RWPE1 (cell line): Measurements from ENCODE around the gene TMEM60.
A peak's percentile ranks its signal among the peaks of the same experiment; 100 is the strongest.

Experiments used
- CTCF ChIA-PET: fragments of 350-600 bp; sonication (Branson Sonifier 250); formaldehyde crosslinking; extraction: SDS; loops from one replicate; lab custom pipeline; 2021; lab: Yijun Ruan, JAX
- POLR2A ChIA-PET: fragments of 400-600 bp; formaldehyde crosslinking; extraction: SDS; loops from one replicate; lab custom pipeline; 2020; ENCODE audit warnings: antibody characterized with exemption; ENCODE audit not compliant: low non-redundant PET; lab: Yijun Ruan, JAX
- DNase-seq: peaks from one replicate; pipeline ENCODE4 v3.0.0; 2012; ENCODE audit warnings: low spot score
- H3K27ac ChIP-seq: fragments of 450-650 bp; 2 replicates; pipeline ENCODE4 v1.5.1; 2017
- CTCF ChIP-seq: fragments of 450-650 bp; conservative IDR thresholded peaks from 2 replicates; pipeline ENCODE4 v1.5.1; 2017; ENCODE audit warnings: low read depth, mild to moderate bottlenecking

TMEM60 gene

GRCh38 chr7:77819021-77819420 is 20.8 kb upstream of the TMEM60 start:
- H3K27ac ChIP-seq: no peak overlapping the region
- no peak for TF ChIP-seq CTCF
- CTCF ChIA-PET: no interaction called here
- no peak for DNase-seq
- POLR2A ChIA-PET: no interaction called here

- TF ChIP-seq CTCF: no peak
- ChIA-PET POLR2A (no interaction called here), CTCF (no interaction called here)
- DNase-seq: no peak
- H3K27ac ChIP-seq: no peak overlapping the region
Measured at GRCh38 chr7:77813180-77813579, 14.9 kb upstream of the TMEM60 start.

- TF ChIP-seq CTCF: no peak
- ChIA-PET CTCF (interaction anchor here (0.7 kb wide), 1 partner anchor 20 kb away, joined by 3 read pairs; no protein-coding TSS in a partner anchor), POLR2A (no interaction called here)
- DNase-seq: peak; percentile 12
- H3K27ac ChIP-seq: no peak overlapping the region
Measured at GRCh38 chr7:77812290-77812685, 14.1 kb upstream of the TMEM60 start.

GRCh38 chr7:77811516-77812289 is 13.5 kb upstream of the TMEM60 start:
- no peak for DNase-seq
- CTCF ChIA-PET: no interaction called here

GRCh38 chr7:77808517-77808916 is 10.3 kb upstream of the TMEM60 start:
- no peak for DNase-seq
- POLR2A ChIA-PET: no interaction called here
- no peak overlapping the region for H3K27ac ChIP-seq
- TF ChIP-seq CTCF: no peak
- CTCF ChIA-PET: interaction anchor here (0.7 kb wide), 1 partner anchor 374 kb away, joined by 4 read pairs; no protein-coding TSS in a partner anchor

More at GRCh38 chr7:77811516-77812289, 13.5 kb upstream of the TMEM60 start:
- no peak overlapping the region for H3K27ac ChIP-seq
- POLR2A ChIA-PET: no interaction called here
- no peak for TF ChIP-seq CTCF

GRCh38 chr7:77806425-77806824 is 8.2 kb upstream of the TMEM60 start:
- no peak for DNase-seq
- CTCF ChIA-PET: no interaction called here
- POLR2A ChIA-PET: no interaction called here
- no peak overlapping the region for H3K27ac ChIP-seq
- TF ChIP-seq CTCF: no peak
